Measurements from ENCODE around the gene DGAT2. TPM values are rescaled to one million over a fixed set of nuclear protein-coding genes. Genes with fewer than 3 reads are reported as not detected.

DGAT2 gene
- total RNA-seq, 1 experiment from 2014 or later, result 6.4 TPM

GRCh38 chr11:75789521-75789920, 20.9 kb downstream of the DGAT2 start:
- CTCF ChIA-PET, result interaction anchor here (1.3 kb wide), 1 partner anchor 14 kb away, joined by 3 read pairs; no protein-coding TSS in a partner anchor
- Mint-ChIP-seq H3K9me3 (ENCODE audit: unreplicated experiment) (no peaks in the 10 kb centered on the region), H3K27me3 (ENCODE audit: insufficient read depth, unreplicated experiment) (no peaks in the 10 kb centered on the region), H3K36me3 (ENCODE audit: insufficient read depth, unreplicated experiment) (peaks cover 5% of the 10 kb centered on the region), H3K27ac (ENCODE audit: low read depth, unreplicated experiment) (no peak overlapping the region), H3K4me1 (ENCODE audit: insufficient read depth, unreplicated experiment) (peaks cover 7% of the 10 kb centered on the region), H3K4me3 (ENCODE audit: unreplicated experiment) (no peak overlapping the region)
- no TSS peak for BruUV-seq (replicated peaks)
- POLR2A ChIA-PET, result no interaction called here
- intact Hi-C loops (cut with micrococcal nuclease), result no loop called here
- TF ChIP-seq CTCF (IDR thresholded peaks at IDR 0.05; ENCODE audit: unreplicated experiment), result no peak
- DNase-seq (ENCODE audit: unreplicated experiment), result no peak

- Mint-ChIP-seq H3K4me3 (ENCODE audit: unreplicated experiment) (no peak overlapping the region), H3K9me3 (ENCODE audit: unreplicated experiment) (no peaks in the 10 kb centered on the region), H3K27ac (ENCODE audit: low read depth, unreplicated experiment) (no peak overlapping the region), H3K27me3 (ENCODE audit: insufficient read depth, unreplicated experiment) (no peaks in the 10 kb centered on the region), H3K36me3 (ENCODE audit: insufficient read depth, unreplicated experiment) (peaks cover 5% of the 10 kb centered on the region), H3K4me1 (ENCODE audit: insufficient read depth, unreplicated experiment) (peaks cover 14% of the 10 kb centered on the region)
- peak; percentile 22 for DNase-seq (ENCODE audit: unreplicated experiment)
- intact Hi-C loops (cut with micrococcal nuclease), result no loop called here
- BruUV-seq (replicated peaks), result no TSS peak
- ChIA-PET POLR2A (interaction anchor here (0.7 kb wide), 2 partner anchors 147 to 1898 kb away, joined by 3 to 4 read pairs; no protein-coding TSS in a partner anchor), CTCF (interaction anchor here (1.8 kb wide), 1 partner anchor 12 kb away, joined by 10 read pairs; no protein-coding TSS in a partner anchor)
- no peak for TF ChIP-seq CTCF (IDR thresholded peaks at IDR 0.05; ENCODE audit: unreplicated experiment)
Observed at GRCh38 chr11:75790986-75791385, 22.4 kb downstream of the DGAT2 start.

GRCh38 chr11:75792127-75792731, 23.7 kb downstream of the DGAT2 start:
- H3K36me3 Mint-ChIP-seq (ENCODE audit: insufficient read depth, unreplicated experiment), result peaks cover 5% of the 10 kb centered on the region
- no peak overlapping the region for H3K4me3 Mint-ChIP-seq (ENCODE audit: unreplicated experiment)
- H3K4me1 Mint-ChIP-seq (ENCODE audit: insufficient read depth, unreplicated experiment), result peaks cover 14% of the 10 kb centered on the region
- H3K27me3 Mint-ChIP-seq (ENCODE audit: insufficient read depth, unreplicated experiment), result no peaks in the 10 kb centered on the region
- intact Hi-C loops (cut with micrococcal nuclease), result no loop called here
- no peak overlapping the region for H3K27ac Mint-ChIP-seq (ENCODE audit: low read depth, unreplicated experiment)
- no peaks in the 10 kb centered on the region for H3K9me3 Mint-ChIP-seq (ENCODE audit: unreplicated experiment)
- ChIA-PET POLR2A (no interaction called here), CTCF (interaction anchor here (0.6 to 1.8 kb wide), 5 partner anchors 11 to 1400 kb away, joined by 3 to 10 read pairs (median 4); no protein-coding TSS in a partner anchor)
- TF ChIP-seq CTCF (IDR thresholded peaks at IDR 0.05; ENCODE audit: unreplicated experiment), result no peak
- DNase-seq (ENCODE audit: unreplicated experiment), result no peak
- no TSS peak for BruUV-seq (replicated peaks)

- Mint-ChIP-seq H3K36me3 (ENCODE audit: insufficient read depth, unreplicated experiment) (peaks cover 5% of the 10 kb centered on the region), H3K9me3 (ENCODE audit: unreplicated experiment) (no peaks in the 10 kb centered on the region), H3K4me3 (ENCODE audit: unreplicated experiment) (no peak overlapping the region), H3K4me1 (ENCODE audit: insufficient read depth, unreplicated experiment) (peaks cover 14% of the 10 kb centered on the region), H3K27ac (ENCODE audit: low read depth, unreplicated experiment) (no peak overlapping the region), H3K27me3 (ENCODE audit: insufficient read depth, unreplicated experiment) (no peaks in the 10 kb centered on the region)
- ChIA-PET CTCF (interaction anchor here (0.7 to 3.0 kb wide), 6 partner anchors 9 to 75 kb away, joined by 3 to 18 read pairs (median 4); no protein-coding TSS in a partner anchor), POLR2A (interaction anchor here (0.8 kb wide), 1 partner anchor 22 kb away, joined by 3 read pairs; no protein-coding TSS in a partner anchor)
- DNase-seq (ENCODE audit: unreplicated experiment), result no peak
- TF ChIP-seq CTCF (IDR thresholded peaks at IDR 0.05; ENCODE audit: unreplicated experiment), result no peak
- intact Hi-C loops (cut with micrococcal nuclease), result no loop called here
- BruUV-seq (replicated peaks), result no TSS peak
Observed at GRCh38 chr11:75792997-75793800, 24.6 kb downstream of the DGAT2 start.

Measured in MCF 10A (cell line).